ENCODE measurements around the gene FGR. TPM values are rescaled to one million over a fixed set of nuclear protein-coding genes. Genes with fewer than 3 reads are reported as not detected.
A peak's percentile ranks its signal among the peaks of the same experiment; 100 is the strongest.
"Not testable (repeated sequence)": the region's sequence is repeated elsewhere in the genome, so short reads cannot be mapped to it uniquely, and the experiment has no call there.

FGR gene
- total RNA-seq, 4 donors from 2014 or later: 3.0 to 9.2 (median 5.9) TPM

DNA sequence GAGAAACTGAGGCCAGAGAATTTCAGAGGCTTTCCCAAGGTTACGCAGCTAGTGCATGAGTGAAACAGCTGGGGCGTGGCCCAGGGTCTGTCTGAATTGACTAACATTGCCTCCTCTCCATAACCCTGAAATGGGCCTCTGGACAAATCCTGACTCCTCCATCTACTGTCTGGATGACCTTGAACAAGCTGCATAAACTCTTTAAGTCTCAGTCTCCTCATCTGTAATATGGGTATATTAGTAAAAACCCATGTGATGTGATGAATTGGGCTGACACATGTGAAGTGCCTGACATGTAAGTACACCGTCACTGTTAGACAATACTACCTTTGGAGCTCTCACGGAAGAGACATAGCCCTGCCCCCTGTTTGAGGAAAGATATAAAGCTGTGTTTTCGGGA lies 12.3 kb upstream of the FGR start:
- H3K27ac ChIP-seq: no peak overlapping the region
- DNase-seq (ENCODE audit: low spot score in 2 of 2): no peak
- no peaks in the 10 kb centered on the region for H3K9me3 ChIP-seq
- H3K27me3 ChIP-seq: no peaks in the 10 kb centered on the region
- no peaks in the 10 kb centered on the region for H3K36me3 ChIP-seq
- WGBS: 92% methylated on average over 5 of the region's 5 CpGs
- H3K4me3 ChIP-seq: no peak overlapping the region
- TF ChIP-seq EP300 (IDR thresholded peaks at IDR 0.05) (no peak), POLR2A (IDR thresholded peaks at IDR 0.05) (no peak)
- TF ChIP-seq, protein P1, sequence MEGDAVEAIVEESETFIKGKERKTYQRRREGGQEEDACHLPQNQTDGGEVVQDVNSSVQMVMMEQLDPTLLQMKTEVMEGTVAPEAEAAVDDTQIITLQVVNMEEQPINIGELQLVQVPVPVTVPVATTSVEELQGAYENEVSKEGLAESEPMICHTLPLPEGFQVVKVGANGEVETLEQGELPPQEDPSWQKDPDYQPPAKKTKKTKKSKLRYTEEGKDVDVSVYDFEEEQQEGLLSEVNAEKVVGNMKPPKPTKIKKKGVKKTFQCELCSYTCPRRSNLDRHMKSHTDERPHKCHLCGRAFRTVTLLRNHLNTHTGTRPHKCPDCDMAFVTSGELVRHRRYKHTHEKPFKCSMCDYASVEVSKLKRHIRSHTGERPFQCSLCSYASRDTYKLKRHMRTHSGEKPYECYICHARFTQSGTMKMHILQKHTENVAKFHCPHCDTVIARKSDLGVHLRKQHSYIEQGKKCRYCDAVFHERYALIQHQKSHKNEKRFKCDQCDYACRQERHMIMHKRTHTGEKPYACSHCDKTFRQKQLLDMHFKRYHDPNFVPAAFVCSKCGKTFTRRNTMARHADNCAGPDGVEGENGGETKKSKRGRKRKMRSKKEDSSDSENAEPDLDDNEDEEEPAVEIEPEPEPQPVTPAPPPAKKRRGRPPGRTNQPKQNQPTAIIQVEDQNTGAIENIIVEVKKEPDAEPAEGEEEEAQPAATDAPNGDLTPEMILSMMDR (IDR thresholded peaks at IDR 0.05): no peak
- H3K4me1 ChIP-seq: peaks cover 33% of the 10 kb centered on the region

DNA sequence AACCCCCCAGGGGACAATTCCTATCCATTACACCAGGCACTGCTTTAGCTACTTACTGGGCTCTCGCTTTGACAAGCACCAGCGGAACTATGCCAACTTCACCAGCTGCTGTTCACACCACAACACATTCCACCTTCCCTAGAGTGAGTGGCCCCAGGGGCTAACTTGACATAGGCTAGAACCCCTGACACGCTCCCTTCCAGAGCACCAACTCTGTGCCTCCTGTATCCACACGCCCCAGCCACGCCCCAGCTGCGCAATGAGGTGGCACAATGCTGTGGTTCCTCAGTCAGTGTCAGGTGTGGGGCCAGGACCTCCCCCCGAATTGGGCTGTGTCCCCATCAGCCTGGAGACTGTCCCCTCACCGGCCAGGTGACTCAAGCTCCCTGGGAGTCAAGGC lies 11.7 kb upstream of the FGR start:
- H3K9me3 ChIP-seq: no peaks in the 10 kb centered on the region
- H3K27ac ChIP-seq: no peak overlapping the region
- H3K4me1 ChIP-seq: peaks cover 33% of the 10 kb centered on the region
- no peak for DNase-seq (ENCODE audit: low spot score in 2 of 2)
- WGBS: 49% methylated on average over 7 of the region's 8 CpGs
- no peaks in the 10 kb centered on the region for H3K36me3 ChIP-seq
- no peak for TF ChIP-seq EP300 (IDR thresholded peaks at IDR 0.05)
- TF ChIP-seq, protein P1 (IDR thresholded peaks at IDR 0.05): no peak
- TF ChIP-seq POLR2A (IDR thresholded peaks at IDR 0.05): no peak
- TF ChIP-seq POLR2AphosphoS5 (IDR thresholded peaks at IDR 0.05): no peak
- no peaks in the 10 kb centered on the region for H3K27me3 ChIP-seq
- no peak overlapping the region for H3K4me3 ChIP-seq

DNA sequence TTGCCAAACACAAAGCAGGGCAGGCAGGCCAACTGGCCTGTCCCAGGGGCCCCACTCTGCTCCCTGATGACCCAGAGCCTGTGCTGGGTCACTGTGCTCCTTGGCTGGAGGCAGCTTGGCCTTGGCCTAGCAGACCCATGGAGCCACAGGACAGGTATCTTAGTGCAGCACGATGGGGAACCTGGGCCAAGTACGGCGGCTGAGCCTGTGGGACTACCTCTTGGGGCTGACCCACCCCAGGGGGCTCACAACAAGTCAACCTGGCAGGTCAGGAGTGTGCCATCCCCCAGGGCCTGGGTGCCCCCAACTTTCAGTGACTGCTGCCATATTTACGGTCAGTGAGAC lies 10.1 kb upstream of the FGR start:
- no peak for DNase-seq (ENCODE audit: low spot score in 2 of 2)
- H3K27me3 ChIP-seq: no peaks in the 10 kb centered on the region
- TF ChIP-seq POLR2A (IDR thresholded peaks at IDR 0.05) (no peak), POLR2AphosphoS5 (IDR thresholded peaks at IDR 0.05) (no peak), EP300 (IDR thresholded peaks at IDR 0.05) (no peak)
- TF ChIP-seq, protein P1 (IDR thresholded peaks at IDR 0.05): no peak
- no peak overlapping the region for H3K27ac ChIP-seq
- no peaks in the 10 kb centered on the region for H3K36me3 ChIP-seq
- peaks cover 21% of the 10 kb centered on the region for H3K4me1 ChIP-seq
- WGBS: 100% methylated on average over 1 of the region's 4 CpGs
- no peak overlapping the region for H3K4me3 ChIP-seq
- H3K9me3 ChIP-seq: no peaks in the 10 kb centered on the region

DNA sequence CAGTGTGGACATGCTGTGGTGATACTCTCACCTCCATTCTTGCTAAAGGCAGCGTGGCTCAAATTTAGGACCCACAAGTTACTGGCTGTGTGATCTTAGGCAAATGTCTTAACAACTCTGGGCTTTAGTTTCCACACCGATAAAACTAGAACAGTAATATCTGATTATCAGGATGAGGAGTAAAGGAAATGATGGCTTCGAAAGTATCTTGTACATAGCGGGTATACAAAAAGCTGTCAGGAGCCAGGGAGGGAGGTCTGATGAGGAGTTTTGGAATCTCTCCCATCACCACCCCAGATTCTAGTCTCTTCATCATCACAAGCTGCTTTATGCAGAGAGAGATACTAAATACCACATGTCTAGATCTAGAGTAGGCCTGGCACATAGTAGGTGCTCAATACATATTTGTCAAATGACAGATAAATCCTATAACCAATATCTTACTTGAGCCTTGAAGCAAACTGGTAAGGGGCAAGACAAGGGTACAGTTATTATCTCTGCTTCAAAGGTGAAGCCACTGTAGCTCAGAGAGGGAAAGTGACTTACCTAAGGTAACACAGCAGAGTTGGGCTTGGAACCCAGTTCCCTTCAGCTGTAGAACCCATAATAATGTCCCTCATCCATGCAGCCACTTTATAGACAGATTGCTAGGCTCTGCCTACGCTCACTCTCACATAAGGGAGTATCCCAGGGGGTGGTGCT lies 9.5 kb upstream of the FGR start:
- Histone ChIP-seq H3K9me3 (no peaks in the 10 kb centered on the region), H3K27ac (no peak overlapping the region), H3K27me3 (no peaks in the 10 kb centered on the region), H3K36me3 (no peaks in the 10 kb centered on the region), H3K4me1 (peaks cover 18% of the 10 kb centered on the region), H3K4me3 (no peak overlapping the region)
- 81% methylated on average over 4 of the region's 5 CpGs for WGBS
- no peak for DNase-seq (ENCODE audit: low spot score in 2 of 2)
- TF ChIP-seq EP300 (IDR thresholded peaks at IDR 0.05) (no peak), POLR2A (IDR thresholded peaks at IDR 0.05) (no peak), POLR2AphosphoS5 (IDR thresholded peaks at IDR 0.05) (no peak)
- TF ChIP-seq, protein P1 (IDR thresholded peaks at IDR 0.05): no peak

DNA sequence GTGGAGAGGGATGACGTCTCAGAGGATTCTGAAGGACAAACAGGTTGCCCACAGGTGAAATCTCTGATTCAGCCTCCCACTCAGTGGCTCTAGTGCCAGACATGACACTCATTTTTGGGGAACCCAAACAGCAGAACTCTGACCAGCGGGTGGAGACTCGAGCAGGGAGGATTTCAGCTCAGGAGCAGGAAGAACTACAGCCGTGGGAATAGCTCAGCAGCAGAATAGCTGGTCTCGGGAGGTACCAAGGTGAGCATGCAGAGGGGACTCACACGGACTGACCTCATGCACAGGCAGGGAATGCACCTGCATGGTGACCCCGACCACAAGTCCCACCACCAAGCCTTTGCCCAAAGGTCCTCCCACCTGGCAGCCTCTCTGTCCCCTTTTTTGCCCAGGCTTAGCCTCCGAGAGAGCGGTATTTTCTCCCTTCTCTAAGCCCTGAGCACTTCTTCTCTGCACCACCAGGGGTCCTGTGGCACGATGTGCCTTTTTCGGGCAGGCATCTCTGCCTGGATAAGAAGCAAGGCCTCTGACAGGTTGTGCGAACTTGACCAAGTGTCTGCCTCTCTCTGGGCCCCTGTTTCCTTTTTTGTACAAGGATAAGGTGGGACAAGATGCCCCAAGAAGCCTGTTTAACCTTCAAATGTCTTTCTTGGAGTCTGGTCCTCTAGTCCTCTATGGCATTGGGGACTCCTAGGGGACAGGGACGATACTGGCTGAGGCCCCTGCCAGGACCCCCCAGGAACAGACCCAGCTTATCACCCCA lies 8.8 kb upstream of the FGR start:
- Histone ChIP-seq H3K27ac (no peak overlapping the region), H3K4me1 (peaks cover 16% of the 10 kb centered on the region), H3K9me3 (no peaks in the 10 kb centered on the region), H3K27me3 (no peaks in the 10 kb centered on the region), H3K4me3 (no peak overlapping the region), H3K36me3 (no peaks in the 10 kb centered on the region)
- no peak for TF ChIP-seq EP300 (IDR thresholded peaks at IDR 0.05)
- TF ChIP-seq, protein P1 (IDR thresholded peaks at IDR 0.05): peak; percentile 73 to 89
- 43% methylated on average over 13 of the region's 13 CpGs for WGBS
- no peak for DNase-seq (ENCODE audit: low spot score in 2 of 2)

DNA sequence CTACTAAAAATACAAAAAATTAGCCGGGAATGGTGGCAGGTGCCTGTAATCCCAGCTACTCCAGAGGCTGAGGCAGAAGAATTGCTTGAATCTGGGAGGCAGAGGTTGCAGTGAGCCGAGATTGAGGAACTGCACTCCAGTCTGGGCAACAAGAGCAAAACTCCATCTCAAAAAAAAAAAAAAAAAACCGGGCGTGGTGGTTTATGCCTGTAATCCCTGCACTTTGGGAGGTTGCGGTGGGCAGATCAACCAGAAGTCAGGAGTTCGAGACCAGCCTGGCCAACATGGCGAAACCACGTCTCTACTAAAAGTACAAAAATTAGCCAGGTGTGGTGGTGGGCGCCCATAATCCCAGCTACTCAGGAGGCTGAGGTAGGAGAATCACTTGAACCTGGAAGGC lies 5.5 kb upstream of the FGR start:
- DNase-seq (ENCODE audit: low spot score in 2 of 2); H3K27ac ChIP-seq; H3K27me3 ChIP-seq; H3K4me3 ChIP-seq; H3K9me3 ChIP-seq; H3K36me3 ChIP-seq: not testable (repeated sequence)
- peaks cover 11% of the 10 kb centered on the region for H3K4me1 ChIP-seq
- 91% methylated on average over 9 of the region's 9 CpGs for whole genome bisulfite sequencing
